Panc1 (cell line): Measurements from ENCODE around the gene MRPL11.

Source experiments
- CTCF ChIP-seq: fragments of 450-650 bp; IDR thresholded peaks from 2 replicates; pipeline ENCODE4 v1.5.1; 2017; ENCODE audit warnings: mild to moderate bottlenecking
- TCF7L2 ChIP-seq: IDR thresholded peaks from 2 replicates; pipeline ENCODE4 v1.6.1; 2011; ENCODE audit warnings: mild to moderate bottlenecking, low read depth, low read length, inconsistent platforms

GRCh38 chr11:66470015-66470414 lies 31.4 kb upstream of the MRPL11 start:
- TF ChIP-seq CTCF = no peak
- no peak for TF ChIP-seq TCF7L2
